GM18498 (cell line): ENCODE data around the gene ATP11C.
"Not testable (repeated sequence)": the region's sequence is repeated elsewhere in the genome, so short reads cannot be mapped to it uniquely, and the experiment has no call there.

Source experiments
- ATAC-seq: cut with Tn5 transposase; IDR thresholded peaks from one replicate; pipeline ENCODE4 v1.9.1; 2021; ENCODE audit warnings: mild to moderate bottlenecking, moderate library complexity; ENCODE audit not compliant: unreplicated experiment

Gene ATP11C

GRCh38 chrX:139932901-139933796 lies at the start of gene ATP11C:
ATP11C (minus strand) TSS chrX:139933053; CDS start chrX:139932042, 1,011 bp downstream.
- peak; percentile 78 for ATAC-seq

- no peak for ATAC-seq
Measured at GRCh38 chrX:139974471-139974870, 41.6 kb upstream of the ATP11C start.

- ATAC-seq, result no peak
Measured at GRCh38 chrX:139972629-139973624, 40.1 kb upstream of the ATP11C start.

GRCh38 chrX:139972113-139972512 lies 39.3 kb upstream of the ATP11C start:
- no peak for ATAC-seq

- ATAC-seq, result no peak
Measured at GRCh38 chrX:139971394-139971749, 38.5 kb upstream of the ATP11C start.

GRCh38 chrX:139969286-139969685 lies 36.4 kb upstream of the ATP11C start:
- no peak for ATAC-seq

GRCh38 chrX:139967750-139968149 lies 34.9 kb upstream of the ATP11C start:
- no peak for ATAC-seq

GRCh38 chrX:139967300-139967699 lies 34.4 kb upstream of the ATP11C start:
- ATAC-seq, result no peak

- ATAC-seq, result not testable (repeated sequence)
Measured at GRCh38 chrX:139966159-139966558, 33.3 kb upstream of the ATP11C start.

GRCh38 chrX:139965421-139965820 lies 32.6 kb upstream of the ATP11C start, which contains the start of gene CXorf66:
CXorf66 (minus strand) TSS chrX:139965521; CDS start chrX:139965496, 25 bp downstream.
- no peak for ATAC-seq

- ATAC-seq, result not testable (repeated sequence)
Measured at GRCh38 chrX:139961091-139961490, 28.2 kb upstream of the ATP11C start.

- ATAC-seq, result no peak
Measured at GRCh38 chrX:139949703-139950102, 16.9 kb upstream of the ATP11C start.

GRCh38 chrX:139945075-139945474 lies 12.2 kb upstream of the ATP11C start:
- ATAC-seq, result no peak

GRCh38 chrX:139936259-139936658 lies 3.4 kb upstream of the ATP11C start:
- ATAC-seq, result no peak

- no peak for ATAC-seq
Measured at GRCh38 chrX:139933904-139934303, 1.1 kb upstream of the ATP11C start.

GRCh38 chrX:139932073-139932900 lies 566 bp downstream of the ATP11C start:
- peak; percentile 52 for ATAC-seq

- no peak for ATAC-seq
Measured at GRCh38 chrX:139931646-139932072, 1.2 kb downstream of the ATP11C start.

GRCh38 chrX:139930916-139931645 lies 1.8 kb downstream of the ATP11C start:
- ATAC-seq, result no peak

GRCh38 chrX:139930401-139930800 lies 2.5 kb downstream of the ATP11C start:
- no peak for ATAC-seq

GRCh38 chrX:139929876-139930275 lies 3.0 kb downstream of the ATP11C start:
- no peak for ATAC-seq
